Fibroblast of skin of left quadriceps (primary cell): Measurements from ENCODE around the gene TOMM6.

ENCODE experiments used
- DNase-seq, 2 experiments: peaks; one replicate each; pipeline ENCODE4 v3.0.0-alpha.2; 2013; ENCODE audit warnings: low read depth in 2 of 2

TOMM6 gene

GRCh38 chr6:41787219-41787917 is at the start of gene TOMM6:
TOMM6 (plus strand) TSS chr6:41787694; CDS start chr6:41787698, 4 bp downstream.
- peak; percentile 85 to 86 for DNase-seq

- no peak for DNase-seq
Measured at GRCh38 chr6:41739041-41739440, 48.5 kb upstream of the TOMM6 start.

DNA sequence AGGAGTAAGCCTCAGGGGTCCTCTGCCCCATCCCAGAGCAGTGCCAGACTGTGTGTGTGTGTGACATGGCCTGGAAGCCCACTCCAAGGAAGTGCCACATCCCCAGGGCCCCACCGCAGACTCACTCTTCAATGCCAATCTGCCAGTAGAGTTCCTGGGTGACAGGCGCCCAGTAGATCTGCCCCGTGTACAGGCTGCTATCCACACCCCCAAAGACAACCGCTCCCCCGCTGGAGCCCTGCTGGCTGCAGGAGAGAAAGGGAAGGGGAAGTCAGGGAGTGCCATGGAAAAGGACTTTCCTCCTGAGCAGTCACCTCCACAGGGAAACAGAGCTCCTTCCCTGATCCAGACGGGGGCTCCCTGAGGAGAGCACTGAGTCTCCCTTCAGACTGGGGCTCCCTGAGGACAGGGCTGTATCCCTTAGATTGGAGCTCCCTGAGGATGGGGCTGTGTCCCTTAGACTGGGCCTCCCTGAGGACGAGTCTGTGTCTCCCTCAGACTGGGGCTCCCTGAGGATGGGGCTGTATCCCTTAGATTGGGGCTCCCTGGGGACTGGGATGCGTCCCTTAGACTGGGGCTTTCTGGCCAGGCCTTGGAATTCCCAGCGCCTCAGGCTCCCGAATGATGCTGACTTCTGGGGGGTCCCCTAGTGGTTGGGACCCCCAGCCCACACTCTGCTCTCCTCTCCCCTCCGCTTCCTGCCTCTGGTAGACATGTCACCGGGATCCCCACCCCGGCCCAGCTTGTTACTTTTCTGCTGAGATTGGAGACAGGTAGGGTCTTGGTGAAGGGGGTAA is 46.9 kb upstream of the TOMM6 start:
- no peak for DNase-seq

DNA sequence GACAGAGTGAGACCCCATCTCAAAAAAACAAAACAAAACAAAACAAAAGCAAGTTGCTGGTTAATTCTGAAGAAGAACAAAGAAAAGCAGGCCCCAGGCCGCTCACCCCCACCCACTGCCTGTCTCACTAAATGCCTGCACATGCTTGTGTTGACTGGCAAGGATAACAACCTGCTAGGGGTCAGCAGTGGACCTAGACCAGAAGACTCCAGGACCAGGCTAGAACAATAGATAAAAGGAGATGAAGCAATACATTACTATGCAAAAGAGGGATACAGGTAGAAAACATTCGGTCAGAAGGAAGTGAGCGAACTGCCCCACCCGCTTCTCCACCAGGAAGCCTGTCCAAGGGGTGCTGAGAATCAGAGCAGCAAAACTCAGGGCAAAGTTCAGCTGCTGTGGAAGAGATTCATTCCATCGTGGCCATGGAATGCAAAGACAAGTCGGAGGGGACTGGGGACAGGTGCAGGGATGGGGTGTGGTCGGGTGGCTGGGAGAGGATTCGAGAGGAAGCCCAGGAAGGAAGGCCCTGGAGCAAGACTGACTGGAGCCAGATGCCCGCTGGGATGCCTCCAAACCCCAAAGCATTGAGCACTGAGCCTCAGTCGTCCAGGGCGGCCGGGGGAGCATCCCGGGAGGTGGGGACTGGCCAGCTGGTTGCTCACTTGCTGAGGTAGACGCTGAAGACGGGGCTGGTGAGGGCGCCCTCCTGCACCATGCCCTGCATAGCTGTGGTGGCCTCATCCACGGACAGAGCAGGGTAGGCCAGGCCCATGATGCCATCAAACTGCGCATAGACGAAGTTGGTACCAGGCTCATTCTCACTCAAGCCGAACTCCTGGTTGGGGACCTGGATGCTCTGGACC is 45.6 kb upstream of the TOMM6 start:
- DNase-seq: no peak

DNA sequence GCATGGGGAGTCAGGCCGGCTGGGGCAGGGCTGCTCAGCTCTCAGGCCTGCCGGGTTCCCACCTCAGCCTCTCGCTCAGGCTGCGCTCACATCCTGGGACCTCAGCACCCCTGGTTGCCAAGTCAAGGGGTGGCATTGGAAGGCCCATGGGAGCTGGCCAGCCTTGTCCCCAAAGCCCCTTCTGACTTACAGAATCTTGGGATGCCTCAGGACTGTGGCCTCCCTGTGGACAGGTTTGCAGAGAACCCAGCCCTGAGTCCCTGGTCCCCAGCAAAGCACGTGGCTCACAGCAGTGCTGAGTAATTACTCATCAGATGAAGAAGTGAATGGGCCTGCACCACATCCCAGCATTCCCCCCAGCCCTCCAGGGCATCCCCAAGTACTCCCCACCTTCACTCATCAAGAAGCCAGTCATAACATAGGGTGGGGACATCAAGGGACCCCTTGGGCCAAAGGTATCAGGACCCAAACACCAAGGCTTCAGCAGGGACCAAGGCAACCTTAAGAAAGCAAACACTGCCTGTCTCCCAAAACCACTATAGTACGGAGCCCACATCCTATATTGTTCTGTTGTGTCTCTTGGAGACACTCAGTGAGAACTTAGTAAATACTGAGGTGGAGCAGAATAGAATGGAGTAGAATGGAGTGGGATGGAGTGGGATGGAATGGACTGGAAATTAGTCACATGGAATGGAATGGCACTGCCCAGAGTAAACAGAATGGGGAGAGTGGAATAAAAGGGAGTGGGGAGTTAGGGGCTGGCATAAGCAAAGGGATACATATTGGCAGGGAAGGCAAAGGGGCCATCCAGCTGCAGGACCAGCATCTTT is 43.9 kb upstream of the TOMM6 start:
- no peak for DNase-seq

GRCh38 chr6:41744236-41744787 is 43.2 kb upstream of the TOMM6 start:
- no peak for DNase-seq

DNA sequence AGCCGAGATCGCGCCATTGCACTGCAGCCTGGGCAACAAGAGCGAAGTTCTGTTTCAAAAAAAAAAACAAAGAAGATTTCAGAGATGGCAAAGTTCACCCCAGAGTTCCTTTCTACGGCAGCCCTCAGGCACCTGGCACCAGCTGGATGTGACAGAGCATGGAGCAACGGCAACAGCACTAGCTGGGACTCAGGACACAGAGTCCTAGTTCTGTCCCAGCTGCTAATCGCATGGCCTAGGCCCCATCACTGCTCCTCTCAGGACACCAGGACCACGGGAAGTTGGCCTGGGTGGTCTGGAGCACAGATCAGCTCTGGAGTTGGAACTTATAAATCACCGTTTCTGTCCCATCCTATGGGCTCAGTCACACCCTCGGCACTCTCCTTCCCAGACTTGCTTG is 41.4 kb upstream of the TOMM6 start:
- DNase-seq: no peak

GRCh38 chr6:41747256-41748101 is 40.0 kb upstream of the TOMM6 start, which contains the start of gene PGC:
PGC (minus strand) TSS chr6:41747397; CDS start chr6:41747334, 63 bp downstream.
- DNase-seq: no peak

DNA sequence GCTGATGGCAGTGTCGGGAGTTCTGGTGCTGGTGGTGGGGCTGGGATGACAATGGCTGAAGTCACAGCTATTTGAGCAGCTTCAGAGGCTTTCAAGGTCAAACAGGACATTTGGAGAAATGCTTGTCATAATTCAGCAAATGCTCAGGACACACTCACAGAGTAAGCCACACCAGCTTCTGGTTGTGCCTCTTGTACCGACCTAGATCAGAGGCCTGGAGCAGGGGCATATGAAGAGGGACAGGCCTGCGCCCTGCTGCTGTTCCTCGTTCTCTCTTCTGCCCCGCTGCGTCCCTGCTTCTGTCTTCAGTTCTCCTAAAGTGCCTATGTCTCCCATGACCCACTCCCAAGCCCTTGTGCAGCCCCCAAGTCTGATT is 39.4 kb upstream of the TOMM6 start:
- DNase-seq: no peak

- DNase-seq: no peak
Measured at GRCh38 chr6:41748542-41748941, 39.0 kb upstream of the TOMM6 start.

DNA sequence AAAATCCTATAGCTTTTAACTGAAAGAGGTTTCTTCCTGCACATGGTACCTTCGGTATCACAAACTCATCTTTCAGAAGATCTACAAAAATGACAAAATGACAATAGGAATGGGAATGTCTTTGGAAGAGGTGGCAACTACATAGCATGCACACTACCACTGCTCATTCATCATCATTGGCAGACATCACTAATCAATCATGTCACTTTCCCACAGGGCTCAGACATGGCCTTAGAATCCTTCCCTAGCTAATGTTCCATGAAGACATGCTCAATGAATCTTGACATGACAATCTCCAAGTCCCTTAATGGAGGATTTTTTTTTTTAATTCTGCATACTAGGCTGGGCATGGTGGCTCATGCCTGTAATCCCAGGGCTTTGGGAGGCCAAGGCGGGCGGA is 37.1 kb upstream of the TOMM6 start:
- DNase-seq: no peak

- no peak for DNase-seq
Measured at GRCh38 chr6:41755895-41756294, 31.6 kb upstream of the TOMM6 start.

- DNase-seq: no peak
Measured at GRCh38 chr6:41756354-41756753, 31.1 kb upstream of the TOMM6 start.

- DNase-seq: no peak
Measured at GRCh38 chr6:41757271-41757670, 30.2 kb upstream of the TOMM6 start.

DNA sequence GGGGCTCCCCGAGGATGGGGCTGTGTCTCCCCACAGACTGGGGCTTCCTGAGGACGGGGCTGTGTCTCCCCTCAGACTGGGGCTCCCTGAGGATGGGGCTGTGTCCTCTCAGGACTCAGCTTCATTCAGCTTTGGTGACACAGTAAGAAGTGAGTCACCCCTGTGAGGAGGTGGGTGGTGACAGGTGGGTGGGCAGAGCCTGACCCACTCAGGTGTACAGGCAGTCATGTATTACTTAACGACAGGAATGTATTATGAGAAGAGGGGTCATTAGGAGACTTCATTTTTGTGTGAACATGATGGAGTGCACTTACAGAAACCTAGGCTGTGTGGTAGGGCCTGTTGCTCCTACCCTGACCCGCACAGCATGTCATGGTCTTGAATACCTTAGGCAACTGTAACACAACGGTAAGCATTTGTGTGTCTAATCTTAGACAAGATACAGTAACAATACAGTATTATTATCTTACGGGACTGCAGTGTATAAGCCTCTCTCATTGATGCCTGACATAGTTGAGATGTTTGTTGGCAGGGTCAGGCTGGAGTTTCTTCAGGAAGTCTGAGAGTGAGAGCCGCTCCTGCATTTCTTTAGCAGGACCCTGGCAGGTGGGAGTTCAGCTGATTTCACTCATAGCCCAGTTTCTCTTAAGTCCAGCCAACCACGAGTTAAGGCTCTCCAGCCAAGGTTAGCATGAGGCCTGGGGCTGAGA is 29.4 kb upstream of the TOMM6 start:
- no peak for DNase-seq

DNA sequence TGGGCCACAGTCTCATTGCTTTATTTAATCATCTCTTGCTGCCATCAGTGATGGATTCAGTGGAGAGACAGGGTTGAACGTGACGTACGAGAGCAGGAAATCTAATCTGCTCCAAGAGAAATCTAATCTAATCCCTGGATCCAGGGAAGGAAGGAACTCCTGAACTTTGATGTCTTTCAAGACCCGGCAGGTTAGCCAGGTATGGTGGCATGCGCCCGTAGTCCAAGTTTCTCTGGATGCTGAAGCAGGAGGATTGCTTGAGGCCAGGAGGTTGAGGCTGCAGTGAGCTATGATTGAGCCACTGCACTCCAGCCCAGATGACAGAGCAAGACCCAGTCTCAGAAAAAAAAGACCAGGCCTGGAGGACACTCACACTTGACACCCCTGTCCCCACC is 28.9 kb upstream of the TOMM6 start:
- DNase-seq: no peak

DNA sequence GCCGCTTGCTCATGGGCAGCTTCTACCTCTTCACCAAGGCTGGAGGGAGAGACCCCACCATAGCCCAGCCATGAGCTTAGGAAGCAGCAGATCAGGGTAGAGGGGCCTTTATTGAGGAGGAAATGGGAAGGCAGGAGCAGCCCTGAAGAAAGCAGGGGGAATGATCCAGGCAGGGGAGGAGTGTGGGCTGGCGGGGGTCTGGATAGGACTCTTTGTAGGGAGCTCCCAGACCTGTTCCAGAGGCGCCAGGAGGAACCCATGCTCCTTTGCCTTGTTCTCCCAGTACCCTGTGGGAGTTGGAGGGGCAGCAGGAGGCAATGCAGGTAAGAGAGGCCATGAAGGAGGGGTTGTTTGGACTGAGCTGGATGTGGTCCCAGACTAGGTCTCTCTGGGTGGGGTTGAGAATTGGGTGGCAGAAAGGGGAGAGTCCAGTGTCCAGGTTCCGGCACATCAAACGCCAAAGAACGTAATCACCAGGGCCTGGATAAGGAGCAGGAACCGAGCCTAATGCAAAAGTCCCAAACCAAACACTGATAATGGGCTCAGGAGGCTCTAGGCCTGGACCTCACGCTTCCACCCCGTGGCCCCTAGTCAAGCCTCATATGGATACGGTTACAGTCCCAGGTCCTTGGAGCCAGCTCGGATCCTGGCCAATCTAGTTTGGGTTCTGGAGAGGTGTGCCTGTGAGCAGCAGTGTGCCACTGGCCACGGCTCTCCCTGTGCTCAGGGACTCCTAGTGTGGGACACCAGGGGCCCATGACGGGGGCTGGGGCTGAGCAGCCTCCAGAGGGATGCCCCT is 28.2 kb upstream of the TOMM6 start:
- DNase-seq: no peak

DNA sequence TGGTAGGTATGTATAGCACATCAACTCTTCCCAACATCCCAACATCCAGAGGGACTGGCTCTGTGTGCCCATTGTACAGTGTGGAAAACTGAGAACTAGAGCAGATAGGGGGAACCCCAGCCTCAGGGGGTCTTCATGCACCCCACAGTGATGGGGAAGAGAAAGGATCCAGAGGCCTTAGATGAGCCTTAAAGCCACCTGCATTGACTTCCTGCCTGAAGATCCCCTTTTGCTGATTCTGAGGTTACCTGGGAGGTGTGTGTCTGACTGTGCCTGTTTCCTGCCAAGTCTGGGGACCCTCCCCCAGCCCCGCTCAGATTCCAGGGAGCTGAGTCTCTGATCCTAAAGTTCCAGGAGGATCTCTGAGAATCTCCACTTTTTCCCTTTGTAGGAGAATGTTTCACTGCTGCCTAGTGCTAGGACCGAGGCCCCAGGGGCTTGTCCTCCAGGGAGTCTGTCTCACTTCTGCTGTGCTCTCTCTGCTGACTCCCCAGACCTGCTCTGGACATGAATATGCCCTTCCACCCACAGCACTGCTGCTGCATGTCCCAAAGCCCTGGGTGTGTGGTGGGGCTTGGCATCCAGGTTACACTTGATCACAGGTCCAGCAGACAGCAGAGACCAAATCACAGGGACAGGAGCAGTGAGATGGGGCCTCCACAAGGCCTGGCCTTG is 27.5 kb upstream of the TOMM6 start:
- DNase-seq: no peak
